HEK293 (cell line): ENCODE measurements around the gene ZBTB21.

Source experiments
- CTCF ChIA-PET: fragments of 350-600 bp; formaldehyde crosslinking; extraction: SDS; loops from one replicate; lab custom pipeline; 2021; ENCODE audit warnings: antibody characterized with exemption; lab: Yijun Ruan, JAX
- POLR2A ChIA-PET: fragments of 300-600 bp; formaldehyde crosslinking; extraction: SDS; loops from one replicate; lab custom pipeline; 2020; ENCODE audit warnings: antibody characterized with exemption, inconsistent platforms; lab: Yijun Ruan, JAX
- H3K27ac ChIP-seq: fragments of 200-500 bp; sonication (Bioruptor generic); 2 replicates; pipeline ENCODE4 v1.5.1; 2014; ENCODE audit warnings: low read depth, low read length, control low read depth, inconsistent platforms; ENCODE audit errors: extremely low read depth
- H3K36me3 ChIP-seq, 2 experiments: fragments of 200-500 bp in 1 of 2; sonication (Bioruptor generic) in 1 of 2; 1 replicate in 1 of 2; 2 replicates in 1 of 2; pipeline ENCODE4 v1.5.1; 2014 to 2017; ENCODE audit warnings: inconsistent platforms in 2 of 2, low read length in 2 of 2; ENCODE audit not compliant: control insufficient read depth in 2 of 2, insufficient read depth in 1 of 2
- H3K4me1 ChIP-seq: fragments of 200-500 bp; sonication (Bioruptor generic); 2 replicates; pipeline ENCODE4 v1.5.1; 2014; ENCODE audit warnings: mild to moderate bottlenecking, low read length, inconsistent platforms; ENCODE audit not compliant: control insufficient read depth, insufficient read depth
- H3K4me3 ChIP-seq: 2 replicates; pipeline ENCODE4 v1.5.1; 2011; ENCODE audit warnings: low read depth, mild to moderate bottlenecking, control low read depth, low read length, moderate library complexity
- H3K9me3 ChIP-seq: fragments of 200-500 bp; sonication (Bioruptor generic); 2 replicates; pipeline ENCODE4 v1.5.1; 2014; ENCODE audit warnings: low read depth, low read length, inconsistent platforms; ENCODE audit not compliant: control insufficient read depth, insufficient read depth
- PATZ1 ChIP-seq: fragments of 450-650 bp; formaldehyde crosslinking; IDR thresholded peaks from 2 replicates; pipeline ENCODE4 v1.5.1; 2016; ENCODE audit warnings: missing biosample characterization, missing genetic modification characterization
- PRDM2 ChIP-seq: fragments of 450-650 bp; formaldehyde crosslinking; IDR thresholded peaks from 2 replicates; pipeline ENCODE4 v1.5.1; 2016; ENCODE audit warnings: missing biosample characterization, missing genetic modification characterization, borderline replicate concordance
- RBAK ChIP-seq: fragments of 450-650 bp; formaldehyde crosslinking; IDR thresholded peaks from 2 replicates; pipeline ENCODE4 v1.5.1; 2016; ENCODE audit warnings: missing biosample characterization, missing genetic modification characterization
- SP7 ChIP-seq: fragments of 450-650 bp; formaldehyde crosslinking; IDR thresholded peaks from 2 replicates; pipeline ENCODE4 v1.5.1; 2016; ENCODE audit warnings: missing biosample characterization, missing genetic modification characterization
- ZBTB44 ChIP-seq: fragments of 450-650 bp; IDR thresholded peaks from 2 replicates; pipeline ENCODE4 v1.5.1; 2018; ENCODE audit warnings: missing biosample characterization, mild to moderate bottlenecking, missing genetic modification characterization
- ZNF112 ChIP-seq: fragments of 450-650 bp; formaldehyde crosslinking; IDR thresholded peaks from 2 replicates; pipeline ENCODE4 v1.5.0; 2017; ENCODE audit warnings: missing biosample characterization, missing genetic modification characterization
- ZNF132 ChIP-seq: fragments of 450-650 bp; formaldehyde crosslinking; IDR thresholded peaks from 2 replicates; pipeline ENCODE4 v1.5.1; 2017; ENCODE audit warnings: missing biosample characterization, missing genetic modification characterization, borderline replicate concordance
- ZNF138 ChIP-seq: fragments of 450-650 bp; formaldehyde crosslinking; IDR thresholded peaks from 2 replicates; pipeline ENCODE4 v1.5.1; 2016; ENCODE audit warnings: missing biosample characterization, missing genetic modification characterization, borderline replicate concordance
- ZNF211 ChIP-seq: fragments of 450-650 bp; formaldehyde crosslinking; IDR thresholded peaks from 2 replicates; pipeline ENCODE4 v1.5.1; 2016; ENCODE audit warnings: low read depth, missing biosample characterization, missing genetic modification characterization
- ZNF324 ChIP-seq: fragments of 450-650 bp; formaldehyde crosslinking; IDR thresholded peaks from 2 replicates; pipeline ENCODE4 v1.5.1; 2016; ENCODE audit warnings: missing biosample characterization, missing genetic modification characterization
- ZNF362 ChIP-seq: fragments of 450-650 bp; formaldehyde crosslinking; IDR thresholded peaks from 2 replicates; pipeline ENCODE4 v1.5.1; 2016; ENCODE audit warnings: missing biosample characterization, missing genetic modification characterization
- ZNF488 ChIP-seq: fragments of 450-650 bp; formaldehyde crosslinking; IDR thresholded peaks from 2 replicates; pipeline ENCODE4 v1.5.1; 2016; ENCODE audit warnings: missing biosample characterization, missing genetic modification characterization
- ZNF510 ChIP-seq: fragments of 450-650 bp; formaldehyde crosslinking; IDR thresholded peaks from 2 replicates; pipeline ENCODE4 v1.5.1; 2018; ENCODE audit warnings: mild to moderate bottlenecking, missing genetic modification characterization, missing biosample characterization; ENCODE audit not compliant: insufficient replicate concordance
- ZNF529 ChIP-seq: fragments of 450-650 bp; formaldehyde crosslinking; IDR thresholded peaks from 2 replicates; pipeline ENCODE4 v1.5.1; 2017; ENCODE audit warnings: missing genetic modification characterization, missing biosample characterization; ENCODE audit not compliant: insufficient replicate concordance
- ZNF596 ChIP-seq: fragments of 450-650 bp; IDR thresholded peaks from 2 replicates; pipeline ENCODE4 v1.5.0; 2018; ENCODE audit warnings: missing biosample characterization, mild to moderate bottlenecking, missing genetic modification characterization, moderate library complexity
- ZNF600 ChIP-seq: fragments of 450-650 bp; formaldehyde crosslinking; IDR thresholded peaks from 2 replicates; pipeline ENCODE4 v1.5.1; 2016; ENCODE audit warnings: missing biosample characterization, missing genetic modification characterization
- ZNF664 ChIP-seq: fragments of 450-650 bp; formaldehyde crosslinking; IDR thresholded peaks from 2 replicates; pipeline ENCODE4 v1.5.1; 2016; ENCODE audit warnings: missing biosample characterization, missing genetic modification characterization
- ZNF776 ChIP-seq: fragments of 450-650 bp; formaldehyde crosslinking; IDR thresholded peaks from 2 replicates; pipeline ENCODE4 v1.5.0; 2017; ENCODE audit warnings: missing biosample characterization, missing genetic modification characterization, borderline replicate concordance
- ZSCAN23 ChIP-seq: fragments of 450-650 bp; formaldehyde crosslinking; IDR thresholded peaks from 2 replicates; pipeline ENCODE4 v1.5.1; 2016; ENCODE audit warnings: missing biosample characterization, missing genetic modification characterization
- TF ChIP-seq, protein P1 (sequence below): fragments of 450-650 bp; formaldehyde crosslinking; IDR thresholded peaks from 2 replicates; pipeline ENCODE4 v1.5.1; 2016; ENCODE audit warnings: missing biosample characterization, missing genetic modification characterization

Gene ZBTB21

GRCh38 chr21:41942457-41942856 is 67.7 kb downstream of the ZBTB21 start:
- no peak for TF ChIP-seq ZSCAN23
- TF ChIP-seq ZNF510 (tag by site-specific recombination): no peak
- TF ChIP-seq ZNF664 (tag by site-specific recombination): no peak
- TF ChIP-seq, protein P1, sequence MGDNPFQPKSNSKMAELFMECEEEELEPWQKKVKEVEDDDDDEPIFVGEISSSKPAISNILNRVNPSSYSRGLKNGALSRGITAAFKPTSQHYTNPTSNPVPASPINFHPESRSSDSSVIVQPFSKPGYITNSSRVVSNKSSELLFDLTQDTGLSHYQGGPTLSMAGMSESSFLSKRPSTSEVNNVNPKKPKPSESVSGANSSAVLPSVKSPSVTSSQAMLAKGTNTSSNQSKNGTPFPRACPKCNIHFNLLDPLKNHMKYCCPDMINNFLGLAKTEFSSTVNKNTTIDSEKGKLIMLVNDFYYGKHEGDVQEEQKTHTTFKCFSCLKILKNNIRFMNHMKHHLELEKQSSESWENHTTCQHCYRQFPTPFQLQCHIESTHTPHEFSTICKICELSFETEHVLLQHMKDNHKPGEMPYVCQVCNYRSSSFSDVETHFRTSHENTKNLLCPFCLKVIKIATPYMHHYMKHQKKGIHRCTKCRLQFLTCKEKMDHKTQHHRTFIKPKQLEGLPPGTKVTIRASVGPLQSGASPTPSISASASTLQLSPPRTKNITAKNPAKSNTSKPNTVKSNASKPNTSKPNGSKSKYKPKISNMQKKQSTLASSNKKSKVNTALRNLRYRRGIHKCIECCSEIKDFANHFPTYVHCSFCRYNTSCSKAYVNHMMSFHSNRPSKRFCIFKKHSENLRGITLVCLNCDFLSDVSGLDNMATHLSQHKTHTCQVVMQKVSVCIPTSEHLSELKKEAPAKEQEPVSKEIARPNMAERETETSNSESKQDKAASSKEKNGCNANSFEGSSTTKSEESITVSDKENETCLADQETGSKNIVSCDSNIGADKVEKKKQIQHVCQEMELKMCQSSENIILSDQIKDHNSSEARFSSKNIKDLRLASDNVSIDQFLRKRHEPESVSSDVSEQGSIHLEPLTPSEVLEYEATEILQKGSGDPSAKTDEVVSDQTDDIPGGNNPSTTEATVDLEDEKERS (tag by site-specific recombination): no peak
- no peak for TF ChIP-seq ZNF211
- no peak for TF ChIP-seq ZNF596 (tag by site-specific recombination)
- TF ChIP-seq ZNF529 (tag by site-specific recombination): no peak
- no peak for TF ChIP-seq ZNF600 (tag by site-specific recombination)
- POLR2A ChIA-PET: interaction anchor here (2.1 kb wide), 1 partner anchor 16 kb away, joined by 4 read pairs; no protein-coding TSS in a partner anchor
- H3K36me3 ChIP-seq: no peaks in the 10 kb centered on the region
- CTCF ChIA-PET: no interaction called here
- no peak overlapping the region for H3K4me3 ChIP-seq
- no peaks in the 10 kb centered on the region for H3K4me1 ChIP-seq
- no peaks in the 10 kb centered on the region for H3K9me3 ChIP-seq
- H3K27ac ChIP-seq: no peak overlapping the region

GRCh38 chr21:41941941-41942340 is 68.2 kb downstream of the ZBTB21 start:
- no peak overlapping the region for H3K4me3 ChIP-seq
- no peaks in the 10 kb centered on the region for H3K4me1 ChIP-seq
- no peaks in the 10 kb centered on the region for H3K36me3 ChIP-seq
- CTCF ChIA-PET: no interaction called here
- POLR2A ChIA-PET: interaction anchor here (2.1 kb wide), 1 partner anchor 16 kb away, joined by 4 read pairs; no protein-coding TSS in a partner anchor
- no peak overlapping the region for H3K27ac ChIP-seq
- no peaks in the 10 kb centered on the region for H3K9me3 ChIP-seq
- TF ChIP-seq ZNF132 (tag by site-specific recombination) (no peak), ZNF488 (tag by site-specific recombination) (no peak), ZNF362 (no peak), ZNF324 (no peak), ZNF112 (tag by site-specific recombination) (no peak), ZNF510 (tag by site-specific recombination) (no peak), ZBTB44 (tag by site-specific recombination) (no peak), PRDM2 (tag by site-specific recombination) (no peak), ZNF138 (tag by site-specific recombination) (no peak), RBAK (tag by site-specific recombination) (no peak), SP7 (tag by site-specific recombination) (no peak), PATZ1 (tag by site-specific recombination) (no peak), ZNF776 (no peak)
